ENCODE data around the gene UBXN7. TPM values are rescaled to one million over a fixed set of nuclear protein-coding genes. Genes with fewer than 3 reads are reported as not detected.

Gene UBXN7
- total RNA-seq, 1 experiment from 2014 or later: 67.0 TPM

GRCh38 chr3:196400331-196400730 is 31.9 kb downstream of the UBXN7 start:
- BruUV-seq (replicated peaks): no TSS peak
- Histone ChIP-seq H2AFZ (ENCODE audit: low read depth, low read length, poor library complexity, severe bottlenecking) (no peak overlapping the region), H3K4me1 (ENCODE audit: control insufficient read depth in 1 of 2, insufficient read depth in 2 of 2, low read length in 2 of 2) (peaks cover 28 to 47% of the 10 kb centered on the region in 2 experiments), H3K4me3 (replicated peaks in 1 of 2; ENCODE audit: low read depth in 1 of 2, low read length in 2 of 2) (no peak overlapping the region), H3K9me2 (ENCODE audit: insufficient read depth) (no peaks in the 10 kb centered on the region), H3K27me3 (ENCODE audit: insufficient read depth, low read length) (no peaks in the 10 kb centered on the region), H3K36me3 (ENCODE audit: control insufficient read depth in 1 of 2, insufficient read depth in 2 of 2, low read length in 2 of 2) (peaks cover 0 to 5% of the 10 kb centered on the region in 2 experiments; a peak in 2 of 4 replicates), H3K9ac (ENCODE audit: low read length) (no peak overlapping the region), H3K79me2 (ENCODE audit: insufficient read depth, low read length) (peaks cover 11% of the 10 kb centered on the region), H3K9me3 (ENCODE audit: control insufficient read depth in 1 of 2, insufficient read depth in 1 of 2, low read depth in 1 of 2, low read length in 2 of 2) (no peaks in the 10 kb centered on the region), H4K20me1 (ENCODE audit: insufficient read depth) (no peaks in the 10 kb centered on the region), H3K4me2 (ENCODE audit: low read length) (peak overlapping the region; percentile 65; the same call in 1 of the 2 replicates), H3K27ac (ENCODE audit: low read depth, low read length) (peak overlapping the region; percentile 64; the same call in 1 of the 2 replicates)
- intact Hi-C loops (cut with micrococcal nuclease): no loop called here
- POLR2A ChIA-PET: no interaction called here
- RAD21 ChIA-PET (ENCODE audit: low non-redundant PET in 1 of 2, low total read pairs in 2 of 2, uncharacterized antibody in 2 of 2, unreplicated experiment in 2 of 2): no interaction called here
- DNase-seq (ENCODE audit: low read depth, low spot score) (no peak), ATAC-seq (no peak)
- CTCF ChIA-PET: no interaction called here
- TF ChIP-seq EZH2 (IDR thresholded peaks at IDR 0.05) (no peak), JUND (IDR thresholded peaks at IDR 0.05) (no peak), RAD21 (IDR thresholded peaks at IDR 0.05; ENCODE audit: low read depth) (no peak), POLR2AphosphoS5 (IDR thresholded peaks at IDR 0.05; ENCODE audit: low read depth, low read length) (no peak)

GRCh38 chr3:196399485-196399945 is 32.7 kb downstream of the UBXN7 start:
- Histone ChIP-seq H4K20me1 (ENCODE audit: insufficient read depth) (no peaks in the 10 kb centered on the region), H3K27me3 (ENCODE audit: insufficient read depth, low read length) (no peaks in the 10 kb centered on the region), H3K79me2 (ENCODE audit: insufficient read depth, low read length) (peaks cover 8% of the 10 kb centered on the region), H3K4me1 (ENCODE audit: control insufficient read depth in 1 of 2, insufficient read depth in 2 of 2, low read length in 2 of 2) (peaks cover 26 to 40% of the 10 kb centered on the region in 2 experiments), H3K9me3 (ENCODE audit: control insufficient read depth in 1 of 2, insufficient read depth in 1 of 2, low read depth in 1 of 2, low read length in 2 of 2) (no peaks in the 10 kb centered on the region), H3K9me2 (ENCODE audit: insufficient read depth) (no peaks in the 10 kb centered on the region), H3K4me3 (replicated peaks in 1 of 2; ENCODE audit: low read depth in 1 of 2, low read length in 2 of 2) (no peak overlapping the region), H3K36me3 (ENCODE audit: control insufficient read depth in 1 of 2, insufficient read depth in 2 of 2, low read length in 2 of 2) (peaks cover 0 to 2% of the 10 kb centered on the region in 2 experiments; a peak in 2 of 4 replicates), H3K27ac (ENCODE audit: low read depth, low read length) (peak overlapping the region; percentile 64), H2AFZ (ENCODE audit: low read depth, low read length, poor library complexity, severe bottlenecking) (no peak overlapping the region), H3K9ac (ENCODE audit: low read length) (peak overlapping the region; percentile 20; the same call in 1 of the 2 replicates), H3K4me2 (ENCODE audit: low read length) (peak overlapping the region; percentile 65)
- RAD21 ChIA-PET (ENCODE audit: low non-redundant PET in 1 of 2, low total read pairs in 2 of 2, uncharacterized antibody in 2 of 2, unreplicated experiment in 2 of 2): no interaction called here
- no peak for TF ChIP-seq MAX (IDR thresholded peaks at IDR 0.05)
- TF ChIP-seq JUND (IDR thresholded peaks at IDR 0.05): peak; percentile 58
- peak; percentile 38; the same call in 1 of the 2 replicates for TF ChIP-seq SP1 (IDR thresholded peaks at IDR 0.05; ENCODE audit: low read depth)
- no peak for TF ChIP-seq POLR2AphosphoS5 (IDR thresholded peaks at IDR 0.05; ENCODE audit: low read depth, low read length)
- TF ChIP-seq ATF3 (IDR thresholded peaks at IDR 0.05): no peak
- peak; percentile 65 for TF ChIP-seq FOSL1 (IDR thresholded peaks at IDR 0.05; ENCODE audit: low read depth)
- no peak for TF ChIP-seq CEBPB (IDR thresholded peaks at IDR 0.05; ENCODE audit: low read depth)
- no peak for TF ChIP-seq REST (IDR thresholded peaks at IDR 0.05; ENCODE audit: low read depth)
- no TSS peak for BruUV-seq (replicated peaks)
- DNase-seq (ENCODE audit: low read depth, low spot score) (peak; percentile 28), ATAC-seq (peak; percentile 82)
- POLR2A ChIA-PET: no interaction called here
- CTCF ChIA-PET: no interaction called here
- intact Hi-C loops (cut with micrococcal nuclease): no loop called here
